DND-41 (cell line): Measurements from ENCODE around the gene SNAP47.

Experiments
- CTCF ChIP-seq: IDR thresholded peaks from 2 replicates; pipeline ENCODE4 v1.5.1; 2012; ENCODE audit warnings: borderline replicate concordance, low read length, moderate library complexity, mild to moderate bottlenecking; ENCODE audit not compliant: poor library complexity, severe bottlenecking; ENCODE audit errors: extremely low read depth
- EZH2 ChIP-seq: IDR thresholded peaks from 3 replicates; pipeline ENCODE4 v1.6.1; 2012; ENCODE audit warnings: borderline replicate concordance, low read depth, mild to moderate bottlenecking, moderate library complexity, low read length, inconsistent platforms; ENCODE audit not compliant: severe bottlenecking

GRCh38 chr1:227809026-227809425, 73.8 kb downstream of the SNAP47 start:
- no peak for TF ChIP-seq CTCF
- TF ChIP-seq EZH2, result no peak
